IPS-18a (cell line): Measurements from ENCODE around the gene OXCT1.
"Not testable (repeated sequence)": the region's sequence is repeated elsewhere in the genome, so short reads cannot be mapped to it uniquely, and the experiment has no call there.

Experiments
- H3K27ac ChIP-seq: one replicate; pipeline ENCODE4 v1.5.1; 2013; ENCODE audit warnings: low read length
- H3K27me3 ChIP-seq: one replicate; pipeline ENCODE4 v1.6.1; 2013; ENCODE audit warnings: mild to moderate bottlenecking, low read length; ENCODE audit not compliant: control insufficient read depth, insufficient read depth
- H3K36me3 ChIP-seq: one replicate; pipeline ENCODE4 v1.6.1; 2013; ENCODE audit warnings: low read depth, low read length; ENCODE audit not compliant: control insufficient read depth
- H3K4me1 ChIP-seq: one replicate; pipeline ENCODE4 v1.6.1; 2013; ENCODE audit warnings: low read depth, low read length; ENCODE audit not compliant: control insufficient read depth
- H3K4me3 ChIP-seq: one replicate; pipeline ENCODE4 v1.5.1; 2013; ENCODE audit warnings: low read length
- H3K9ac ChIP-seq: one replicate; pipeline ENCODE4 v1.6.1; 2013; ENCODE audit warnings: mild to moderate bottlenecking, low read length, moderate library complexity
- H3K9me3 ChIP-seq: one replicate; pipeline ENCODE4 v1.6.1; 2013; ENCODE audit warnings: low read depth, low read length; ENCODE audit not compliant: control insufficient read depth

OXCT1 gene

DNA sequence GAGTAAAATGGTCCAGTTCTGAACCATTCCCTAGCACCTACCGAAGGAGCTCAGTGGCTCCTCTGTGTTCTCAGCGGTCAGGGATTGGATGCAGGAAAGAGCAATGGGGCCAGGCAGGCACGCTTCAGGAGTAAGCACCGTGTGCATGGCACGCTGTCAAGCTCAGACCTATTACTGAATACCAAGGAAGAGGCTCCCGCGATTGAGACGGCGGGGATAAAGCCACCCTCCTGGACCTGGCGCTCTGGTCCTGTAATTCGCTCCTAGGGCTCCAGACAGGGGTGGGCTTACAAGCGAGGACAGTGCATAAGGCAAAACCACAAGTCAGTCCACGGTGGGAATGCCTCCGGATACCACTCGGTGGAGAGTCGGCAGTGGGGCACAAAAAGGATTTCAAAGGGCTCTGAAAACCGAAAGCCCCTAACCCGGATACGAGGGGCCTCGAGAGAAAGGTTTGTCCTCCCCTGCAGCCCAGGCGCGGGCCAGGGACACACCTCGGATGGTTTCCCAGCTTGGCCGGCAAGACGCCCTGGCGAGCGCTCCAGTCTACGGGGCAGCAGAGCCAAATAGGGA lies 988 bp downstream of the OXCT1 start:
- H3K27ac ChIP-seq, result no peak overlapping the region

DNA sequence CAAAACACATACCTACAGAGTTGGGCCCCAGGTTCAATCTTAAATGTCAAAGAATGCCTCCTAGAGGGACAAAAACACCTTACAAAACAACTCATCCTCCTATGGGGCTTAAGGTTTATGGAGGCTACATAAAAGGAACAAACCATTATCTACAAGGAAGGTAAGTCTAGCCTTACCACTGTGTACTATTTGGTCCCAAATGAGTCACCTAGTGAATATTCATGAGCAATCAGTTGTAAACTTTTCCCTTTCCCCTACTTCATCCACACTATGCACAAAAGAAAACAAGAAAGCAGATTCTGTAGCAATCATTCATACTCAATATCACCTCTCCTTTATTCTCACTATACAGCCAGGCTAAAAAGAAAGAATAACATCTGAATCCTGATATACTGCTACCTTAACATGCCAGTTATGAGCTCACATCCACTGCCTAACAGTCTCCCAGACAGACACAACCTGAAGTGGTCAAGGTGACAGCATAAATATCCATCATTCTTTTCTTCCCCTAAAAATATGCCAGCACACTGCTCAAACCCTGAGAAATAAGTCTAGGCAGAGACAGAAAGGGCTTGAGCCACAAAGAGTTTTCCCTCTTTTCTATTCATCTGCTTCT lies 6.2 kb downstream of the OXCT1 start:
- H3K27ac ChIP-seq, result no peak overlapping the region
- H3K4me3 ChIP-seq, result no peak overlapping the region
- no peak overlapping the region for H3K9ac ChIP-seq

More for the DNA sequence above, 988 bp downstream of the OXCT1 start:
- Histone ChIP-seq H3K36me3 (no peaks in the 10 kb centered on the region), H3K27me3 (peaks cover 30% of the 10 kb centered on the region), H3K4me3 (peak overlapping the region; percentile 93), H3K9ac (peak overlapping the region; percentile 85), H3K9me3 (no peaks in the 10 kb centered on the region), H3K4me1 (peaks cover 5% of the 10 kb centered on the region)

GRCh38 chr5:41858890-41859289 lies 11.3 kb downstream of the OXCT1 start:
- Histone ChIP-seq H3K27ac (no peak overlapping the region), H3K27me3 (no peaks in the 10 kb centered on the region), H3K4me3 (no peak overlapping the region), H3K9me3 (no peaks in the 10 kb centered on the region), H3K36me3 (peaks cover 30% of the 10 kb centered on the region), H3K9ac (no peak overlapping the region), H3K4me1 (no peaks in the 10 kb centered on the region)

More for the DNA sequence above, 6.2 kb downstream of the OXCT1 start:
- peaks cover 4% of the 10 kb centered on the region for H3K27me3 ChIP-seq
- no peaks in the 10 kb centered on the region for H3K9me3 ChIP-seq
- H3K36me3 ChIP-seq, result peaks cover 20% of the 10 kb centered on the region
- no peaks in the 10 kb centered on the region for H3K4me1 ChIP-seq

GRCh38 chr5:41857989-41858388 lies 12.2 kb downstream of the OXCT1 start:
- Histone ChIP-seq H3K27ac (no peak overlapping the region), H3K36me3 (peaks cover 30% of the 10 kb centered on the region), H3K9ac (no peak overlapping the region), H3K27me3 (no peaks in the 10 kb centered on the region), H3K9me3 (no peaks in the 10 kb centered on the region), H3K4me3 (no peak overlapping the region), H3K4me1 (no peaks in the 10 kb centered on the region)

- Histone ChIP-seq H3K4me1 (no peaks in the 10 kb centered on the region), H3K27ac (no peak overlapping the region), H3K36me3 (peaks cover 39% of the 10 kb centered on the region), H3K9me3 (no peaks in the 10 kb centered on the region), H3K9ac (no peak overlapping the region), H3K27me3 (no peaks in the 10 kb centered on the region), H3K4me3 (no peak overlapping the region)
These were observed 13.4 kb downstream of the OXCT1 start for GRCh38 chr5:41856644-41857491.

DNA sequence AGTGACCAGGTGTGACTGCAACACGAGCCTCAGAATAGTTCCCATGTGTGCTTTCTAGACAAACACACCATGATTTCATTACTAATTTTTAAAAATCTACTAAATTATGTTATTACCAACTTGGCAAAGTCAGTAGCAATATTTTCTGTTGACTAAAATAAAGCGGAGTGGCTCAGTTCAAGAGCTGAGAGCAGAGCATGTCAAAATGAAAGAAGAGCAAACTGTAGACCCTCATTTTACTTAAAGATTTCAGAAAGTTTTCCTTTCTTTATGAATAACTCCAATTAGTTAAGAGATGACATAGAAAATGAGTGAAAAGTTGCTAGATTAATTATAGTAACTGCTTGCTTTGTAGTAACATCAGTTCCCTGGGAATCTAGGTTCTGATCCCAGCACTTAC lies 17.9 kb downstream of the OXCT1 start:
- Histone ChIP-seq H3K4me1 (no peaks in the 10 kb centered on the region), H3K36me3 (peaks cover 46% of the 10 kb centered on the region), H3K9ac (no peak overlapping the region), H3K27me3 (no peaks in the 10 kb centered on the region), H3K4me3 (no peak overlapping the region), H3K9me3 (no peaks in the 10 kb centered on the region), H3K27ac (no peak overlapping the region)

DNA sequence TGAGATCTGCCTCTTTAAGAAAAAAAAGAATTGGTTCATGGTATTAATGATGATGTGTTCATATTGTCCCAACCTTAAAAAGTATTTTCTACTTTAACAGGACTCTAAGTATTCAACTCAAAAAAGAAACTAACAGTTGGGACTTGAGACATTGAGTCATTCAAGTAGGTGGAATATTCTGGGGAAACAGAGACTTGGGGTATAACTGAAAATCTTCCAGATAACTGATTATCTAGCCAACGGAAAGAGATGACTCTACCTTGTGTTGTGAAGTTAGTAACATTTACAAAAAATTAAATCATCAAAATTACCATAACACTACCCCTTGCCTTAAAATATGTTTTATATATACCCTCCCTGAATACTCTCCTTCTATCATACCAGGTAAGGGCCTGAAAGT lies 19.1 kb downstream of the OXCT1 start:
- H3K36me3 ChIP-seq, result peaks cover 46% of the 10 kb centered on the region
- no peak overlapping the region for H3K27ac ChIP-seq
- no peak overlapping the region for H3K9ac ChIP-seq
- H3K27me3 ChIP-seq, result no peaks in the 10 kb centered on the region
- no peaks in the 10 kb centered on the region for H3K9me3 ChIP-seq
- H3K4me1 ChIP-seq, result no peaks in the 10 kb centered on the region
- no peak overlapping the region for H3K4me3 ChIP-seq

DNA sequence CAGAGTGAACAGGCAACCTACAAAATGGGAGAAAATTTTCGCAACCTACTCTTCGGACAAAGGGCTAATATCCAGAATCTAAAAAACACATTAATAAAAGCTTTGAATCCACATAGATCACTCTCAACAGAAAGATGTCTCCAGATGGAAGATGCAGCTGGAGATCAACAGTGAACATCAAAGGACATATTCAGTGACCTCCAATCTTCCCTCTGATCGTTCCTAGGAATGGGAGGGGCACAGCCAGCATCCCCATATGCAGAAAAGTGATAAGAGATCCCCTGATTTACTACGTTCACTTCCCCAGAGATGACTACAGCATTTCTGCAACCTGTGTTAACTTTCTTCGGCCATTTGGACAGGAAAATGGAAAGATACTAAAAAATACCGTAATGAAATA lies 21.2 kb downstream of the OXCT1 start:
- Histone ChIP-seq H3K27me3 (no peaks in the 10 kb centered on the region), H3K27ac (no peak overlapping the region), H3K36me3 (peaks cover 37% of the 10 kb centered on the region), H3K9ac (no peak overlapping the region), H3K9me3 (no peaks in the 10 kb centered on the region), H3K4me3 (no peak overlapping the region), H3K4me1 (no peaks in the 10 kb centered on the region)

GRCh38 chr5:41845751-41846150 lies 24.5 kb downstream of the OXCT1 start:
- not testable (repeated sequence) for H3K9me3 ChIP-seq, H3K27ac ChIP-seq, H3K9ac ChIP-seq, H3K4me1 ChIP-seq, H3K27me3 ChIP-seq, H3K4me3 ChIP-seq
- H3K36me3 ChIP-seq, result peaks cover 21% of the 10 kb centered on the region

GRCh38 chr5:41844502-41844901 lies 25.7 kb downstream of the OXCT1 start:
- no peaks in the 10 kb centered on the region for H3K9me3 ChIP-seq
- H3K27ac ChIP-seq, result no peak overlapping the region
- H3K27me3 ChIP-seq, result no peaks in the 10 kb centered on the region
- H3K9ac ChIP-seq, result no peak overlapping the region
- no peaks in the 10 kb centered on the region for H3K4me1 ChIP-seq
- H3K36me3 ChIP-seq, result peaks cover 11% of the 10 kb centered on the region
- H3K4me3 ChIP-seq, result no peak overlapping the region

DNA sequence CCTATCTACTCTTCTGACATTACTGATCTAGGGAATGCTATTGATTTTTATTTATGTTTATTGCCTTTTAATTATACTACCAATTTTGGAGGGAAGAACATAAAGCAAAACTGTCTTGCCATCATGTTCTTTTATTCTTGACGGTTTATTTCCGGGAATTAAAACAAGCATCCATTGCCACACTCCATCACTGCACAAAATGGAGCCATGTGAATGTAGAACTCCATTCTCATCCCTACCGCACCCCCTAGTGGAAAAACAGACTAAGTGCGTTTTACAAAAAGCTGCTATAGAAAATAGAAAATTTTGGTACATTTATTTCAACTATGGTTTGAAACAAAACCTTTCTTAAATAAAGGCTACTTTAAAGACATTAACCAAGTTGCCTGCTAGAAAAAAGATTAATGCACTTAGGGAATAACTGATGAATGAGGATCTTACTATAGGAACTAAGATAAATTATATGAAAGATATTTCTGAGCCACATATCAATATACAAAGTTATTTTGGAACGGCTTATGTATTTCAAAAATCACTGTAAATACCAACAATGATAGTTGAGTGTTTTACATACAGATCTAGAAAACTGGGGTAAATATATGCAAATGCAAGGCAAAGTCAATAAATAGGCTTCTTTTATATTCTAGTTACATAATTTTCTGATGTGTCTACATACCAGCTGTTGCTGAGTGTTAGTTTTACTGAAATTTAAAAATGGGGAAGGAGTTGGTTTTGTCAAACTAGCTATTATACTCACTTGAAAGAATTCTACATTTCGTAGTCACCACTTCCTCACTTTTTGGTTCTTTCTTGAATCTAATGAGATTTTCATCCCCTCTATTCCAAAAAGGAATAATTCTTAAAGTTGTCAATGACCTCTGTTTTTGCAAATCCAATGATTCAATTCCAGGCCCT lies 26.5 kb downstream of the OXCT1 start:
- no peaks in the 10 kb centered on the region for H3K27me3 ChIP-seq
- no peak overlapping the region for H3K27ac ChIP-seq
- no peak overlapping the region for H3K4me3 ChIP-seq
- no peaks in the 10 kb centered on the region for H3K9me3 ChIP-seq
- H3K4me1 ChIP-seq, result no peaks in the 10 kb centered on the region
- H3K9ac ChIP-seq, result no peak overlapping the region
- peaks cover 5% of the 10 kb centered on the region for H3K36me3 ChIP-seq
